OCI-LY1 (cell line): ENCODE results near the gene SLC12A4.

Experiments used
- H2AFZ ChIP-seq: fragments of 200-600 bp; sonication (generic), shearing (Covaris generic); 2 replicates; pipeline ENCODE4 v1.6.0; 2014; ENCODE audit warnings: antibody characterized with exemption, mild to moderate bottlenecking, low read length
- H3F3A ChIP-seq: fragments of 200-600 bp; sonication (generic), shearing (Covaris generic); 2 replicates; pipeline ENCODE4 v1.6.0; 2014; ENCODE audit warnings: mild to moderate bottlenecking, antibody characterized with exemption, low read length, moderate library complexity; ENCODE audit not compliant: insufficient read depth
- H3K27ac ChIP-seq: fragments of 200-600 bp; sonication (generic); 2 replicates; pipeline ENCODE4 v1.5.1; 2014; ENCODE audit warnings: low read length, mixed run types, mild to moderate bottlenecking, low read depth; ENCODE audit not compliant: poor library complexity, severe bottlenecking
- H3K27me3 ChIP-seq: fragments of 200-600 bp; sonication (generic); 2 replicates; pipeline ENCODE4 v1.6.0; 2014; ENCODE audit warnings: antibody characterized with exemption, mild to moderate bottlenecking, low read length, moderate library complexity; ENCODE audit not compliant: insufficient read depth
- H3K36me3 ChIP-seq: fragments of 200-600 bp; sonication (generic); 2 replicates; pipeline ENCODE4 v1.6.1; 2014; ENCODE audit warnings: mild to moderate bottlenecking, antibody characterized with exemption, low read length, moderate library complexity, mixed read lengths; ENCODE audit not compliant: insufficient read depth
- H3K4me1 ChIP-seq: fragments of 200-600 bp; sonication (generic); 2 replicates; pipeline ENCODE4 v1.5.1; 2014; ENCODE audit warnings: mild to moderate bottlenecking, low read length, moderate library complexity; ENCODE audit not compliant: insufficient read depth, severe bottlenecking
- H3K4me2 ChIP-seq: fragments of 200-600 bp; sonication (generic), shearing (Covaris generic); 2 replicates; pipeline ENCODE4 v1.6.1; 2014; ENCODE audit warnings: low read length
- H3K4me3 ChIP-seq: fragments of 200-600 bp; sonication (generic); 2 replicates; pipeline ENCODE4 v1.5.1; 2014; ENCODE audit warnings: low read length, low read depth, mild to moderate bottlenecking, mixed read lengths; ENCODE audit not compliant: poor library complexity, severe bottlenecking
- H3K79me2 ChIP-seq: fragments of 200-600 bp; shearing (Covaris generic); 2 replicates; pipeline ENCODE4 v1.6.1; 2016; ENCODE audit warnings: mixed run types, low read length, mixed read lengths; ENCODE audit not compliant: insufficient read depth
- H3K9ac ChIP-seq: fragments of 200-600 bp; sonication (generic), shearing (Covaris generic); 2 replicates; pipeline ENCODE4 v1.6.1; 2014; ENCODE audit warnings: mild to moderate bottlenecking, low read length, mixed read lengths
- H3K9me2 ChIP-seq: fragments of 200-600 bp; sonication (generic), shearing (Covaris generic); 2 replicates; pipeline ENCODE4 v1.6.1; 2014; ENCODE audit warnings: low read depth, mild to moderate bottlenecking, low read length, mixed read lengths
- H3K9me3 ChIP-seq: fragments of 200-600 bp; shearing (Covaris generic); 2 replicates; pipeline ENCODE4 v1.6.1; 2014; ENCODE audit warnings: low read length, mixed read lengths
- H4K20me1 ChIP-seq: fragments of 200-600 bp; sonication (generic), shearing (Covaris generic); 2 replicates; pipeline ENCODE4 v1.6.0; 2016; ENCODE audit warnings: mild to moderate bottlenecking, low read length; ENCODE audit not compliant: insufficient read depth
- EZH2 ChIP-seq: fragments of 200-600 bp; sonication (generic), shearing (Covaris generic); IDR thresholded peaks from 2 replicates; pipeline ENCODE4 v1.8.0; 2017; ENCODE audit warnings: borderline replicate concordance, mixed run types, mild to moderate bottlenecking, antibody characterized with exemption, low read length, moderate library complexity, mixed read lengths
- TF ChIP-seq, protein P1 (sequence below): fragments of 200-600 bp; sonication (generic), shearing (Covaris generic); IDR thresholded peaks from 2 replicates; pipeline ENCODE4 v1.5.1; 2017; ENCODE audit warnings: mild to moderate bottlenecking, antibody characterized with exemption, low read length, moderate library complexity, mixed read lengths

SLC12A4 gene

DNA sequence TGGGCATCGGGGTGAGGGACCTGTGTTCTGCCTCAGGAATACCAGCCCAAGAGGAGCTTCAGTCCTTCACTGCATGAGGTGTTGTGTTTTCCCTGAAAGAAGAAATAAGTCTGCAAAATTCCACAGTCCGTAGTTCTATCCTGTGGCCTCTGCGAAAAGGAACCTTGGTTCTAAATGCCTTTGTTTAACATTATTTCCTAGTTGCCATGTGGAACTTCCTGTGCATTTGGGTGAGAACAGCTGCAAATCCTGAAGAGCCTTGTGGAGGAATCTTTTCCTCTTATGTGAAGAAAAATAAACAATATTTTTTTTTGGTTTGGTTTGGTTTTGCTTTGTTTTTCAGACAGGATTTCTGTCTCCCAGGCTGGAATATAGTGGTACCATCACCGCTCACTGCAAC is 65.6 kb downstream of the SLC12A4 start:
- Histone ChIP-seq H3K4me2 (no peak overlapping the region), H4K20me1 (no peaks in the 10 kb centered on the region), H3K9me2 (no peaks in the 10 kb centered on the region), H3F3A (no peaks in the 10 kb centered on the region), H3K9me3 (no peaks in the 10 kb centered on the region), H3K27me3 (no peaks in the 10 kb centered on the region), H3K79me2 (no peaks in the 10 kb centered on the region), H3K4me1 (no peaks in the 10 kb centered on the region), H3K9ac (no peak overlapping the region), H2AFZ (no peak overlapping the region), H3K27ac (no peak overlapping the region), H3K36me3 (peaks cover 6% of the 10 kb centered on the region; the same call in 1 of the 2 replicates), H3K4me3 (no peak overlapping the region)
- TF ChIP-seq, protein P1, sequence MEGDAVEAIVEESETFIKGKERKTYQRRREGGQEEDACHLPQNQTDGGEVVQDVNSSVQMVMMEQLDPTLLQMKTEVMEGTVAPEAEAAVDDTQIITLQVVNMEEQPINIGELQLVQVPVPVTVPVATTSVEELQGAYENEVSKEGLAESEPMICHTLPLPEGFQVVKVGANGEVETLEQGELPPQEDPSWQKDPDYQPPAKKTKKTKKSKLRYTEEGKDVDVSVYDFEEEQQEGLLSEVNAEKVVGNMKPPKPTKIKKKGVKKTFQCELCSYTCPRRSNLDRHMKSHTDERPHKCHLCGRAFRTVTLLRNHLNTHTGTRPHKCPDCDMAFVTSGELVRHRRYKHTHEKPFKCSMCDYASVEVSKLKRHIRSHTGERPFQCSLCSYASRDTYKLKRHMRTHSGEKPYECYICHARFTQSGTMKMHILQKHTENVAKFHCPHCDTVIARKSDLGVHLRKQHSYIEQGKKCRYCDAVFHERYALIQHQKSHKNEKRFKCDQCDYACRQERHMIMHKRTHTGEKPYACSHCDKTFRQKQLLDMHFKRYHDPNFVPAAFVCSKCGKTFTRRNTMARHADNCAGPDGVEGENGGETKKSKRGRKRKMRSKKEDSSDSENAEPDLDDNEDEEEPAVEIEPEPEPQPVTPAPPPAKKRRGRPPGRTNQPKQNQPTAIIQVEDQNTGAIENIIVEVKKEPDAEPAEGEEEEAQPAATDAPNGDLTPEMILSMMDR = no peak
- no peak for TF ChIP-seq EZH2

- no peak overlapping the region for H3K27ac ChIP-seq
- no peak for TF ChIP-seq EZH2
- TF ChIP-seq, protein P1 = no peak
- no peaks in the 10 kb centered on the region for H4K20me1 ChIP-seq
- H3K9me2 ChIP-seq = no peaks in the 10 kb centered on the region
- no peak overlapping the region for H3K4me2 ChIP-seq
- peaks cover 6% of the 10 kb centered on the region; the same call in 1 of the 2 replicates for H3K36me3 ChIP-seq
- H3F3A ChIP-seq = no peaks in the 10 kb centered on the region
- no peaks in the 10 kb centered on the region for H3K9me3 ChIP-seq
- H3K4me1 ChIP-seq = no peaks in the 10 kb centered on the region
- no peak overlapping the region for H2AFZ ChIP-seq
- H3K4me3 ChIP-seq = no peak overlapping the region
- peaks cover 7% of the 10 kb centered on the region; the same call in 1 of the 2 replicates for H3K79me2 ChIP-seq
- H3K9ac ChIP-seq = no peak overlapping the region
- H3K27me3 ChIP-seq = no peaks in the 10 kb centered on the region
Observed at GRCh38 chr16:67901734-67902133, 66.7 kb downstream of the SLC12A4 start.

GRCh38 chr16:67897231-67897630 is 71.2 kb downstream of the SLC12A4 start:
- no peak overlapping the region for H3K27ac ChIP-seq
- TF ChIP-seq EZH2 = no peak
- TF ChIP-seq, protein P1 = no peak

More at GRCh38 chr16:67897231-67897630, 71.2 kb downstream of the SLC12A4 start:
- Histone ChIP-seq H3K79me2 (peaks cover 19% of the 10 kb centered on the region), H3K4me3 (no peak overlapping the region), H3K4me2 (no peak overlapping the region), H3K9ac (no peak overlapping the region), H4K20me1 (no peaks in the 10 kb centered on the region), H3K4me1 (peaks cover 17% of the 10 kb centered on the region), H3K9me3 (no peaks in the 10 kb centered on the region), H3K27me3 (no peaks in the 10 kb centered on the region), H2AFZ (no peak overlapping the region), H3F3A (no peaks in the 10 kb centered on the region), H3K36me3 (no peaks in the 10 kb centered on the region), H3K9me2 (no peaks in the 10 kb centered on the region)
